ENCODE data around the gene ID2. TPM values are rescaled to one million over a fixed set of nuclear protein-coding genes. Genes with fewer than 3 reads are reported as not detected.

The ID2 gene
- polyA plus RNA-seq, 3 donors: 282 to 2,821 (median 295) TPM

DNA sequence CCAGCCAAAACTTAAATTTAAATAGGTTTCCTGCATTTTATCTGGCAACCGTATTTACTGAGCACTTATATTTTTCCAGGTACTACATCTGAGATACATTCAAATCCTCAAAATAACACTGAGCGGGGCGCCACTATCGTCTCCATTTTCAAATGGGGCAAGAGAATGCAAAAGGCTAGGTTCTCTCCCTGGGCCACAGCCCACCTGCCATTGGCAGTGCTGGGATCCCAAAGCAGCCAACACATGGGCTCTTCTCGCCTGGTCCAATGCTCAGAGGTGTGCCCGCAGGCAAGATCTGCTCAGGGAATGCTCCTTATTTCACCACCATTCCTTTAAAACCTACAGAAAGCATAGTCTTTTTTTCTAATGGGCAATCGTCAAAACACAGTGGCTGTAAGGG is 11.3 kb upstream of the ID2 start:
- TF ChIP-seq, protein P1, sequence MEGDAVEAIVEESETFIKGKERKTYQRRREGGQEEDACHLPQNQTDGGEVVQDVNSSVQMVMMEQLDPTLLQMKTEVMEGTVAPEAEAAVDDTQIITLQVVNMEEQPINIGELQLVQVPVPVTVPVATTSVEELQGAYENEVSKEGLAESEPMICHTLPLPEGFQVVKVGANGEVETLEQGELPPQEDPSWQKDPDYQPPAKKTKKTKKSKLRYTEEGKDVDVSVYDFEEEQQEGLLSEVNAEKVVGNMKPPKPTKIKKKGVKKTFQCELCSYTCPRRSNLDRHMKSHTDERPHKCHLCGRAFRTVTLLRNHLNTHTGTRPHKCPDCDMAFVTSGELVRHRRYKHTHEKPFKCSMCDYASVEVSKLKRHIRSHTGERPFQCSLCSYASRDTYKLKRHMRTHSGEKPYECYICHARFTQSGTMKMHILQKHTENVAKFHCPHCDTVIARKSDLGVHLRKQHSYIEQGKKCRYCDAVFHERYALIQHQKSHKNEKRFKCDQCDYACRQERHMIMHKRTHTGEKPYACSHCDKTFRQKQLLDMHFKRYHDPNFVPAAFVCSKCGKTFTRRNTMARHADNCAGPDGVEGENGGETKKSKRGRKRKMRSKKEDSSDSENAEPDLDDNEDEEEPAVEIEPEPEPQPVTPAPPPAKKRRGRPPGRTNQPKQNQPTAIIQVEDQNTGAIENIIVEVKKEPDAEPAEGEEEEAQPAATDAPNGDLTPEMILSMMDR (IDR thresholded peaks at IDR 0.05): no peak
- intact Hi-C loops (cut with micrococcal nuclease): no loop called here
- no peak overlapping the region for H3K4me3 ChIP-seq (replicated peaks in 1 of 3; ENCODE audit: low read depth in 2 of 3, low read length in 3 of 3)
- no peaks in the 10 kb centered on the region for H3K4me1 ChIP-seq (ENCODE audit: control insufficient read depth in 1 of 2, insufficient read depth in 2 of 2, low read length in 2 of 2)
- H3K9me3 ChIP-seq (replicated peaks in 1 of 2; ENCODE audit: control insufficient read depth in 1 of 2, insufficient read depth in 1 of 2, low read length in 2 of 2): peaks cover 18 to 24% of the 10 kb centered on the region in 2 donors
- Mint-ChIP-seq H3K36me3 (peaks cover 10 to 17% of the 10 kb centered on the region in 2 donors), H3K4me1 (peaks cover 9% of the 10 kb centered on the region), H3K4me3 (no peak overlapping the region), H3K27me3 (ENCODE audit: low read depth in 3 of 3) (peaks cover 3 to 20% (median 11%) of the 10 kb centered on the region in 3 donors), H3K9me3 (peaks cover 12 to 29% (median 25%) of the 10 kb centered on the region in 7 donors), H3K27ac (no peak overlapping the region)
- no peaks in the 10 kb centered on the region for H3K36me3 ChIP-seq (replicated peaks in 1 of 2; ENCODE audit: control insufficient read depth in 1 of 2, insufficient read depth in 2 of 2, low read length in 2 of 2)
- no peak overlapping the region for H3K27ac ChIP-seq (ENCODE audit: low read depth in 1 of 2, low read length in 2 of 2)
- H2AFZ ChIP-seq (ENCODE audit: insufficient read depth, low read depth, low read length, poor library complexity, severe bottlenecking): no peak overlapping the region
- no peak overlapping the region for H3K4me2 ChIP-seq (replicated peaks; ENCODE audit: extremely low read depth, low read length, poor library complexity, severe bottlenecking)
- H3K79me2 ChIP-seq (ENCODE audit: insufficient read depth, low read length): no peaks in the 10 kb centered on the region
- peaks cover 2 to 6% of the 10 kb centered on the region in 2 donors for H3K27me3 ChIP-seq (ENCODE audit: control insufficient read depth in 2 of 2, insufficient read depth in 2 of 2, low read length in 2 of 2)
- 100% methylated on average over 4 of the region's 7 CpGs for WGBS (ENCODE audit: insufficient coverage)
- no peak overlapping the region for H3K9ac ChIP-seq (ENCODE audit: insufficient read depth, low read length, poor library complexity, severe bottlenecking)
- H4K20me1 ChIP-seq (ENCODE audit: insufficient read depth, low read length): no peaks in the 10 kb centered on the region
- no peak for DNase-seq

DNA sequence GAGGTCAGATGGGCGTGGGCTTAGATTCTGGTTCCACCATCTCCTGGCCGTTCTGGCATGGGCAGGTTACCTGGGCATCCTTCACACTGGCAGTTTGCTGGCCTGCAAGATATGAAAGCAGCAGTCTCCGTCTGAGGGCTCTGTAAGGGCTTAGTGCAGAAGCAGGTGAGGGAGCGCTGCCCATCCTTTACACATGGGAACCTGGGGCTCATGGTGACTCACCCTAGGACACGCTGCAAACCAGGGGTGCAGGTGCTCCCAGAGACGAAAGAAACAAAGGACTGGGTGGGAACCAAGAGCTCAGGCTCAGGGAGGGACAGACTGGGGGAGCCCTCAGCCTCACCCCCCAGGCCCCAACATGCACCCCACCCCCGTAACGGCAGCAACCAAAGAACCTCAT is 10.7 kb upstream of the ID2 start:
- no peak overlapping the region for H3K4me3 ChIP-seq (replicated peaks in 1 of 3; ENCODE audit: low read depth in 2 of 3, low read length in 3 of 3)
- H3K9ac ChIP-seq (ENCODE audit: insufficient read depth, low read length, poor library complexity, severe bottlenecking): no peak overlapping the region
- H2AFZ ChIP-seq (ENCODE audit: insufficient read depth, low read depth, low read length, poor library complexity, severe bottlenecking): no peak overlapping the region
- no peak for DNase-seq
- Mint-ChIP-seq H3K27ac (peak overlapping the region in 1 of 7 donors; percentile 39), H3K27me3 (ENCODE audit: low read depth in 3 of 3) (peaks cover 9 to 26% (median 17%) of the 10 kb centered on the region in 3 donors), H3K4me1 (peaks cover 13% of the 10 kb centered on the region), H3K4me3 (no peak overlapping the region), H3K9me3 (peaks cover 14 to 34% (median 29%) of the 10 kb centered on the region in 7 donors), H3K36me3 (peaks cover 12 to 23% of the 10 kb centered on the region in 2 donors)
- peaks cover 24 to 30% of the 10 kb centered on the region in 2 donors for H3K9me3 ChIP-seq (replicated peaks in 1 of 2; ENCODE audit: control insufficient read depth in 1 of 2, insufficient read depth in 1 of 2, low read length in 2 of 2)
- H3K27ac ChIP-seq (ENCODE audit: low read depth in 1 of 2, low read length in 2 of 2): no peak overlapping the region
- H3K27me3 ChIP-seq (ENCODE audit: control insufficient read depth in 2 of 2, insufficient read depth in 2 of 2, low read length in 2 of 2): peaks cover 8 to 12% of the 10 kb centered on the region in 2 donors
- no peaks in the 10 kb centered on the region for H3K36me3 ChIP-seq (replicated peaks in 1 of 2; ENCODE audit: control insufficient read depth in 1 of 2, insufficient read depth in 2 of 2, low read length in 2 of 2)
- H3K4me1 ChIP-seq (ENCODE audit: control insufficient read depth in 1 of 2, insufficient read depth in 2 of 2, low read length in 2 of 2): peaks cover under 1 to 2% of the 10 kb centered on the region in 2 donors
- 91% methylated on average over 6 of the region's 8 CpGs for WGBS (ENCODE audit: insufficient coverage)
- H3K4me2 ChIP-seq (replicated peaks; ENCODE audit: extremely low read depth, low read length, poor library complexity, severe bottlenecking): no peak overlapping the region
- no peaks in the 10 kb centered on the region for H3K79me2 ChIP-seq (ENCODE audit: insufficient read depth, low read length)
- intact Hi-C loops (cut with micrococcal nuclease): no loop called here
- H4K20me1 ChIP-seq (ENCODE audit: insufficient read depth, low read length): no peaks in the 10 kb centered on the region
- TF ChIP-seq, protein P1 (IDR thresholded peaks at IDR 0.05): no peak

Data from CD14-positive monocyte (primary cell).